Measurements from ENCODE around the gene DIS3L2. TPM values are rescaled to one million over a fixed set of nuclear protein-coding genes. Genes with fewer than 3 reads are reported as not detected.
A peak's percentile ranks its signal among the peaks of the same experiment; 100 is the strongest.
"Not testable (repeated sequence)": the region's sequence is repeated elsewhere in the genome, so short reads cannot be mapped to it uniquely, and the experiment has no call there.

DIS3L2 gene
- total RNA-seq, 1 experiment from 2014 or later: 19.9 TPM

DNA sequence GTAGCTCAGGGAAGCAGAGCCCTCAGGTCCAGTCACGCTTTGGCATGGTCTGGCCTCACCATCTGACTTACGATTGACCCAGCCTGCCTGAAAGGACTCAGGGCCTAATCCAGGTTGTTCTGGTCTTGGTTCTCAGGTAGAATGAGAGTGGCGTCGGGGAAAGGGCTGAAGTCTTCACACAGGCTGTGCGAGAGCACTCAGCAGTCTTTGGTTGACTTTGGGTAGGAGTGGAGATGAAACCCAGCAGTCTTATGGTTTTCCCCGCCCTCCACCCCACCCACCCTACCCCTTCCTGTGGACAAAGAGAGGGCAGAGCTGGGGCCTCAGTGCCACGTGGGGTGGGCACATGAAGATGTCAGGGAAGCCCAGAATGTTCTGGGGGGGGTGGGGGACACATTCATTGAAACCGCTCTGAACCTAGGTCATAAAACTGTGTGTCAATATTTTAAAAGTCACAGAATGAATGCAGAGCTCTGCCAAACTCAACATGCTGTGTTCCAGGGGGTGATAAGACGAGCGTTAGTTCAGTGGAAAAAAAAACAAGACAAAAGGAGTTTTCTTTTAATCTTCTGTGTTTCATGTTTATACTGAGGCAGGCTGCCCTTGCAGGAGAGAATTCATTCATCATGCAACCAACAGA, 358.4 kb downstream of the DIS3L2 start:
- no peak for DNase-seq (ENCODE audit: low read depth)

DNA sequence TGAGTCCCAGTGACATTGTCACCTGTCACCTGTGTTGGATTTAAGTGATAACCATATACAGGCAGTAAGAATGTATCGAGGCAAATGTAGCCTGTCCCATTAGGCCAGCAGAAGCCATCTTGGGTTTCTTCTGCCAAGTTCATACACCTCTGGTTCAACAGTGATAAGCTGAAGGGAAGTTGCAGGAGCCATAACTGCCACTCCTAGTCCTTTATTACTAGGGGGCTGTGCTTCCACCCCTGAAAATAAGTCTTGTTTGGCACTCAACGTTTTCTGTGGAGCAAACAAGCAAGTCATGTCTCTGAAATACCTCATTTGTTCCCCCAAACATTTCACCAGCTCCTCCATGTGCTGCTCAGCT, 358.9 kb downstream of the DIS3L2 start:
- no peak for DNase-seq (ENCODE audit: low read depth)

GRCh38 chr2:232321156-232321816, 359.8 kb downstream of the DIS3L2 start:
- no peak for DNase-seq (ENCODE audit: low read depth)

DNA sequence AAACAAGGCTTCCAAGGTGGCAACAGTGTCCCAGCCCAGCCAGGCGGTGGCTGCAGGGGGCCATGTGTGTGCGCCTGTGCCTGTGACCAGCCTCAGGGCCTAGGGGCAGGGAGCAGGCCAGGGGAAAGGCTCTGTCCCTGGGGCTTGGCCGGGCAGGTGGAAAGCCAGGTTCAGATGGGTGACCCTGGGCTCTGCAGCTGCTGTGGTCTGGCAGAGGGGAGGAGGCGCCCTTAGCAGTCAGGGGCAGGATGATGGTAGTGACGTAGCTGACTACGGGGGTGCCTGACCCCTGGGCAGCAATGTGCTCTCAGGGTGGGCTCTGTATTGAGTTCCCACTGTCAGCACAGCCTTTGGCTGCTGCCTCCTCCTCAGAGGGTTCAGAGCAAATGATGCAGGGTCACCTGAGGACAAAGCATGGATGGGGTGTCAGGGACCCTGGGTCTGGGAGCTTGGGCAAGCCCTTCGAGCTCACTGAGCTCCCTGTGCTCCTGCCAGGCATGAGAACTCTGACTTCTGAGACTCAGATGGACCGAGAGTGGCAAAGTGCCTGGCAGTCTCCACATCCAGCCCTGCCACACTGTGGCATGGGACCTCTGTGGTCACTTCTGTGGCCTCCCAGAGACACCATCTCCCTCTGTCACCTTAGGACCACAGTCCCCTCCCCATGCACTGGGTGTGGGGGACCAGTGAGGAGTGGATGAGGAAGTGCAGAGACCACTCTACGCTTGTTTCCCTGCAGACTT, 360.5 kb downstream of the DIS3L2 start:
- DNase-seq (ENCODE audit: low read depth): no peak

- no peak for DNase-seq (ENCODE audit: low read depth)
Observed at GRCh38 chr2:232322560-232323327, 361.2 kb downstream of the DIS3L2 start.

DNA sequence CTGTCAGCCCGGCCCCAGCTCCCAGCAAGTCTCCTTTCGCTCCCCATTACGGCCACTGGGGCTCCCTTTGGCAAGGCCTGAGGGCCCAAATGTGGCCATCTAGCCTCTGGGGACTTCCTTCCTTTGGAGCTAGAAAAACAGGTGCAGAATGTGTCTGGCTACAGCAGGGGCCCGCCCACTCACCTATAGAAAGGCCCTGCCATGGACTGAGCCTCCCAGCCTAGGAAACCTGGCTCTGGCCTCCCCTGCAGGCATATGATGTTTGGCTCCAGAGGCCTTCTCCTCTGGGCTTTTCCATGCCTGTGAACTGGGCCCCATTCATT, 361.8 kb downstream of the DIS3L2 start:
- no peak for DNase-seq (ENCODE audit: low read depth)

GRCh38 chr2:232323967-232324366, 362.5 kb downstream of the DIS3L2 start:
- not testable (repeated sequence) for DNase-seq (ENCODE audit: low read depth)

GRCh38 chr2:232324778-232325177, 363.3 kb downstream of the DIS3L2 start:
- DNase-seq (ENCODE audit: low read depth): no peak

GRCh38 chr2:232325324-232326273, 364.1 kb downstream of the DIS3L2 start:
- no peak for DNase-seq (ENCODE audit: low read depth)

- not testable (repeated sequence) for DNase-seq (ENCODE audit: low read depth)
Observed at GRCh38 chr2:232326274-232327104, 365.0 kb downstream of the DIS3L2 start.

DNA sequence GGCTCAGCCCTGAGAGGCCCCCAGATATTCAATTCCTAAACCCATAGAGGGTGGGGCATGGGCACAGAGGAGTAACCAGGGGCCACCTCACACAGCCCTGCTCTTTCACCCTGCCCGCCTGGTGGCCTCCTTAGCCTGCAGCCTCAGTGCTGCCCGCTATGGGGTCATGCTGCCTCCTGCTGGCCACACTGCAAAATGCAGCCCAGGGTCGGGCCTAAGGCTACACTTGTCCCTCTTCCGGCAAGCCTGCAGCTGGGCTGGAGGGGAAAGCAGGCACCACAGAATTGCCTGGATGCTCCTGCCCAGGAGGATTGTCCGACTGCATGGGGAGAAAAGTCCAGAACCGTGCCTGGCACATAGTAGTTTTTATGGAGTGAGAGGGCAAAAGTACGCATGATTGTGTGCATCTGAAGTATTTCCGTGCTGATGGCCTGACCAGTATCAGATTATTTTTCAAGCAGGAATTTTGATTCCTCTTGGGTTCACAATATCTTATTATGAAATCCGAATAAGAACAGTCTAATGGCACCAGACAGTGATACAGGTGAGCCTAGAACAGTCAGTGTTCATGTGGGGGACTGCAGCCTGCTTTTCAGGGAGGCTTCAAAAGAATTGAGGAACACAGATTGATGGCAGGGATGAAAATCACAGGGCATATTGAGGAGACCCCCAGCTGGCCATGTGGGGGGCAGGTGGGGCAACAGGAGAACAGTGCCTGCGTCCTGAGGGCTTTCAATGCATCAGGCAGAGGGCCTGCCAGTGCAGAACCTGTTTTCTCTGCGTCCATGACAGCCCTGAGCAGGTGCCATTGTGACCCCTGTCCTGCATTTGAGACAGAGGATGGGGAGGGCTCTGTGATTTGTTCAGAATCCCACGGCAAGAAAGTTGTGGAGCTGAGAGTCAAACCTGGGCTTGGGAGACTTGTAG, 365.9 kb downstream of the DIS3L2 start:
- DNase-seq (ENCODE audit: low read depth): peak; percentile 59

DNA sequence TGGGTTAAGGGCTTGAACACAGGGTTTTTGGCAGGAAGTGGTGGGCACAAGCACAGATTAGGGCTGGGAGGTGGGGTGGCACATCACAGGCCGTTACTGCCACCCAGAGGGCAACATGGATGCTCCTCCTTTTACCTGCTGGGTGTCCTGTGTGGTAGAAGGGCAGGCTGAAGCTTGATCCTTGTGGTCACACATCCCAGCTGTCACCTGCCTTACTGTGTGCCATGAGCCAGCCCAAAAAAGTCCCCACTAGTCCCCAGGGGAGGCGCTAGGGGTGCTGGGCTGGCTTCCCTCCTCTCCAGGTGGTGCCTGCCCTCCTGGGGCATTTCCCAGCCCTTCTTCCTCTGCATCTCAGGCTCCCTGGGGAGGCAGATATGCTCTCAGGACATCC, 366.5 kb downstream of the DIS3L2 start:
- no peak for DNase-seq (ENCODE audit: low read depth)

GRCh38 chr2:232328516-232329460, 367.3 kb downstream of the DIS3L2 start:
- DNase-seq (ENCODE audit: low read depth): no peak

DNA sequence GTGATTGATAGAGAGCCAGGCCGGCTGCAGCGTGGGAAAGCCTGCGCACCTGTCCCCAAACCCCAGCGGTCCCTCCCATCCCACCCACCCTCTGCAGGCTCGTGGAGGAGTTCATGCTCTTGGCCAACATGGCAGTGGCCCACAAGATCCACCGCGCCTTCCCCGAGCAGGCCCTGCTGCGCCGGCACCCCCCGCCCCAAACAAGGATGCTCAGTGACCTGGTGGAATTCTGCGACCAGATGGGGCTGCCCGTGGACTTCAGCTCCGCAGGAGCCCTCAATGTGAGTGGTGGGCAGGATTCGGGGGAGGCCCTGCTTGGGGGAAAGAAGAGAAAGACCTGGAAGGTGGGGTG, 368.2 kb downstream of the DIS3L2 start:
- no peak for DNase-seq (ENCODE audit: low read depth)

GRCh38 chr2:232330068-232330999, 368.8 kb downstream of the DIS3L2 start:
- no peak for DNase-seq (ENCODE audit: low read depth)

GRCh38 chr2:232331061-232331460, 369.5 kb downstream of the DIS3L2 start:
- not testable (repeated sequence) for DNase-seq (ENCODE audit: low read depth)

DNA sequence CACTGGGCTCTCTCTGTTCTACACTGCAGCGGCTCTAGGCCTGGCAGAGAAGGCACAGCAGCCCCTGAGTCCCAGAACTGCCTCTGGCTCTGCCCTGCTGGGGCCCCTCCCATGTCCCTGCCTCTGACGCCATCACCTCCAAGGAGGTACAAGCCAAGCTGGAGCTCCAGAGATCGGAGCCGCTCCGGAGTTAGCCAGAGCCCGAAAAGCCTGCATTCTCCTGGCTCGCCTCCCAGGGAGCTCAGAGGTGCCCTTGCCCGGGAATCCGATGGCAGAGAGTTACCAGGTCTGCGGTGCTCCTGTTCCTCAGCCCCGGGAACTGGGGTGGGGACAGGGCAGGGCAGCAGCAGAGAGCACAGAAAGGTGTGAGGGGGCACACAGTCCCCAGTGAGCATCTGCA, 370.1 kb downstream of the DIS3L2 start:
- not testable (repeated sequence) for DNase-seq (ENCODE audit: low read depth)

Measured in LHCN-M2 (cell line).